ENCODE data around the gene ZBTB46. TPM values are rescaled to one million over a fixed set of nuclear protein-coding genes. Genes with fewer than 3 reads are reported as not detected.

The ZBTB46 gene
- total and polyA plus RNA-seq, 10 of the 15 experiments (the other 5 are each of a cell fraction or from before 2014, with no cell fraction given), result 0.15 to 0.92 (median 0.34) TPM

DNA sequence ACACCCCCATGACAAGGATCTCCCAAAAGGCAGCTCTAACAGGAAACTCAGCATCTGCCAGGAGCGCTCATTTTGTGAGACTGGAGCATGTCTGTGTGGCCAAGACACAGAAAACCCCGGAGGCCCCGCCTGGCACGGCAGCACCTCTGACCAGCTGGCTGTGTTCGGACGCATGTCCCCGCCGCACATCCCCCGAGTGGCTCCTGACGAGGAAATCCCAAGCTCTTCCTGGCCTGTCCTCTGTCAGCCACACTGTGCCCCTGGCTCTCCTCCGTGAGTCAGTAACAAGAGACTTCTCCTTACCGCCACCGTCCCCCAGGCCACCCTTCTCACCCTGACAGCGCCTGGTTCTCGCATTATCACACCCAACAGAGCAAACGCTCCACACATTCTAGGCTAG lies 77.1 kb downstream of the ZBTB46 start:
- H3K27ac ChIP-seq (ENCODE audit: control insufficient read depth, insufficient read depth), result no peak overlapping the region
- H3K9me3 ChIP-seq (replicated peaks; ENCODE audit: control insufficient read depth, insufficient read depth, low read length), result no peaks in the 10 kb centered on the region
- H3K27me3 ChIP-seq (replicated peaks in 1 of 2; ENCODE audit: control insufficient read depth in 2 of 2, insufficient read depth in 2 of 2, low read length in 1 of 2), result peaks cover 0 to 2% of the 10 kb centered on the region in 2 experiments; a peak in 1 of 4 replicates
- H3K4me1 ChIP-seq (ENCODE audit: control insufficient read depth, insufficient read depth, low read length), result no peaks in the 10 kb centered on the region
- no peaks in the 10 kb centered on the region for H3K79me2 ChIP-seq (ENCODE audit: control insufficient read depth, insufficient read depth, low read length)
- RAD21 ChIA-PET (ENCODE audit: unreplicated experiment), result no interaction called here
- no peak overlapping the region for H3K4me2 ChIP-seq (ENCODE audit: control insufficient read depth, insufficient read depth)
- intact Hi-C loops (cut with micrococcal nuclease; ENCODE audit: unreplicated experiment), result no loop called here
- POLR2A ChIA-PET, result no interaction called here
- no peak overlapping the region for H3K9ac ChIP-seq (ENCODE audit: control insufficient read depth, insufficient read depth, low read length)
- no peaks in the 10 kb centered on the region for H4K20me1 ChIP-seq (ENCODE audit: control insufficient read depth, insufficient read depth)
- SMC1A ChIA-PET (ENCODE audit: uncharacterized antibody, unreplicated experiment), result no interaction called here
- FAIRE-seq (no peak), DNase-seq (ENCODE audit: low read depth, low spot score) (no peak), ATAC-seq (no peak)
- H3K36me3 ChIP-seq (ENCODE audit: control insufficient read depth in 2 of 2, insufficient read depth in 2 of 2, low read length in 1 of 2), result no peaks in the 10 kb centered on the region
- in situ Hi-C loops (cut with MboI), result no loop called here
- no TSS peak for BruUV-seq (replicated peaks)
- H3K4me3 ChIP-seq, result no peak overlapping the region
- CTCF ChIA-PET, result interaction anchor here (0.5 to 1.4 kb wide), 2 partner anchors 26 to 48 kb away, joined by 3 read pairs; no protein-coding TSS in a partner anchor
- no peak overlapping the region for H2AFZ ChIP-seq (ENCODE audit: control insufficient read depth, low read depth, low read length)
- WGBS (ENCODE audit: insufficient coverage, insufficient replicate concordance, low lambda C conversion rate, missing lambda C conversion rate), result 72% methylated on average over 16 of the region's 16 CpGs
- no peak for TF ChIP-seq NR2C1 (IDR thresholded peaks at IDR 0.05)
- TF ChIP-seq KAT2A (conservative IDR thresholded peaks at IDR 0.05; ENCODE audit: control insufficient read depth, low read depth, low read length), result no peak
- no peak for TF ChIP-seq POLR2AphosphoS5 (IDR thresholded peaks at IDR 0.05; ENCODE audit: low read length)
- TF ChIP-seq, protein P1, sequence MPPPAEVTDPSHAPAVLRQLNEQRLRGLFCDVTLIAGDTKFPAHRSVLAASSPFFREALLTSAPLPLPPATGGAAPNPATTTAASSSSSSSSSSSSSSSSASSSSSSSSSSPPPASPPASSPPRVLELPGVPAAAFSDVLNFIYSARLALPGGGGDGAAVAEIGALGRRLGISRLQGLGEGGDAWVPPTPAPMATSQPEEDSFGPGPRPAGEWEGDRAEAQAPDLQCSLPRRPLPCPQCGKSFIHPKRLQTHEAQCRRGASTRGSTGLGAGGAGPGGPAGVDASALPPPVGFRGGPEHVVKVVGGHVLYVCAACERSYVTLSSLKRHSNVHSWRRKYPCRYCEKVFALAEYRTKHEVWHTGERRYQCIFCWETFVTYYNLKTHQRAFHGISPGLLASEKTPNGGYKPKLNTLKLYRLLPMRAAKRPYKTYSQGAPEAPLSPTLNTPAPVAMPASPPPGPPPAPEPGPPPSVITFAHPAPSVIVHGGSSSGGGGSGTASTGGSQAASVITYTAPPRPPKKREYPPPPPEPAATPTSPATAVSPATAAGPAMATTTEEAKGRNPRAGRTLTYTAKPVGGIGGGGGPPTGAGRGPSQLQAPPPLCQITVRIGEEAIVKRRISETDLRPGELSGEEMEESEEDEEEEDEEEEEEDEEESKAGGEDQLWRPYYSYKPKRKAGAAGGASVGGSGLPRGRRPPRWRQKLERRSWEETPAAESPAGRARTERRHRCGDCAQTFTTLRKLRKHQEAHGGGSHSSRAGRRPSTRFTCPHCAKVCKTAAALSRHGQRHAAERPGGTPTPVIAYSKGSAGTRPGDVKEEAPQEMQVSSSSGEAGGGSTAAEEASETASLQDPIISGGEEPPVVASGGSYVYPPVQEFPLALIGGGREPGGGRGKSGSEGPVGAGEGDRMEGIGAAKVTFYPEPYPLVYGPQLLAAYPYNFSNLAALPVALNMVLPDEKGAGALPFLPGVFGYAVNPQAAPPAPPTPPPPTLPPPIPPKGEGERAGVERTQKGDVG (CRISPR knock-in tag; IDR thresholded peaks at IDR 0.05), result no peak
- TF ChIP-seq CHD1 (IDR thresholded peaks at IDR 0.05; ENCODE audit: low read depth, low read length), result no peak
- TF ChIP-seq, protein P2, sequence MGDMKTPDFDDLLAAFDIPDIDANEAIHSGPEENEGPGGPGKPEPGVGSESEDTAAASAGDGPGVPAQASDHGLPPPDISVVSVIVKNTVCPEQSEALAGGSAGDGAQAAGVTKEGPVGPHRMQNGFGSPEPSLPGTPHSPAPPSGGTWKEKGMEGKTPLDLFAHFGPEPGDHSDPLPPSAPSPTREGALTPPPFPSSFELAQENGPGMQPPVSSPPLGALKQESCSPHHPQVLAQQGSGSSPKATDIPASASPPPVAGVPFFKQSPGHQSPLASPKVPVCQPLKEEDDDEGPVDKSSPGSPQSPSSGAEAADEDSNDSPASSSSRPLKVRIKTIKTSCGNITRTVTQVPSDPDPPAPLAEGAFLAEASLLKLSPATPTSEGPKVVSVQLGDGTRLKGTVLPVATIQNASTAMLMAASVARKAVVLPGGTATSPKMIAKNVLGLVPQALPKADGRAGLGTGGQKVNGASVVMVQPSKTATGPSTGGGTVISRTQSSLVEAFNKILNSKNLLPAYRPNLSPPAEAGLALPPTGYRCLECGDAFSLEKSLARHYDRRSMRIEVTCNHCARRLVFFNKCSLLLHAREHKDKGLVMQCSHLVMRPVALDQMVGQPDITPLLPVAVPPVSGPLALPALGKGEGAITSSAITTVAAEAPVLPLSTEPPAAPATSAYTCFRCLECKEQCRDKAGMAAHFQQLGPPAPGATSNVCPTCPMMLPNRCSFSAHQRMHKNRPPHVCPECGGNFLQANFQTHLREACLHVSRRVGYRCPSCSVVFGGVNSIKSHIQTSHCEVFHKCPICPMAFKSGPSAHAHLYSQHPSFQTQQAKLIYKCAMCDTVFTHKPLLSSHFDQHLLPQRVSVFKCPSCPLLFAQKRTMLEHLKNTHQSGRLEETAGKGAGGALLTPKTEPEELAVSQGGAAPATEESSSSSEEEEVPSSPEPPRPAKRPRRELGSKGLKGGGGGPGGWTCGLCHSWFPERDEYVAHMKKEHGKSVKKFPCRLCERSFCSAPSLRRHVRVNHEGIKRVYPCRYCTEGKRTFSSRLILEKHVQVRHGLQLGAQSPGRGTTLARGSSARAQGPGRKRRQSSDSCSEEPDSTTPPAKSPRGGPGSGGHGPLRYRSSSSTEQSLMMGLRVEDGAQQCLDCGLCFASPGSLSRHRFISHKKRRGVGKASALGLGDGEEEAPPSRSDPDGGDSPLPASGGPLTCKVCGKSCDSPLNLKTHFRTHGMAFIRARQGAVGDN (IDR thresholded peaks at IDR 0.05), result no peak
- TF ChIP-seq, protein P3, sequence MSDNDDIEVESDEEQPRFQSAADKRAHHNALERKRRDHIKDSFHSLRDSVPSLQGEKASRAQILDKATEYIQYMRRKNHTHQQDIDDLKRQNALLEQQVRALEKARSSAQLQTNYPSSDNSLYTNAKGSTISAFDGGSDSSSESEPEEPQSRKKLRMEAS (IDR thresholded peaks at IDR 0.05; ENCODE audit: low read depth, low read length), result no peak
- TF ChIP-seq HDGF (IDR thresholded peaks at IDR 0.05), result no peak
- TF ChIP-seq SREBF2 (IDR thresholded peaks at IDR 0.05; ENCODE audit: low read length), result no peak
- no peak for TF ChIP-seq ZNF384 (IDR thresholded peaks at IDR 0.05; ENCODE audit: borderline replicate concordance, low read depth, low read length)
- no peak for TF ChIP-seq ZZZ3 (IDR thresholded peaks at IDR 0.05; ENCODE audit: control insufficient read depth, insufficient read length, low read depth)
- no peak for TF ChIP-seq TARDBP (IDR thresholded peaks at IDR 0.05; ENCODE audit: borderline replicate concordance)
- no peak for TF ChIP-seq MXI1 (IDR thresholded peaks at IDR 0.05; ENCODE audit: low read depth, low read length)

Measured in GM12878 (cell line).